ENCODE data around the gene NCOA7.
A peak's percentile ranks its signal among the peaks of the same experiment; 100 is the strongest.

Gene NCOA7

DNA sequence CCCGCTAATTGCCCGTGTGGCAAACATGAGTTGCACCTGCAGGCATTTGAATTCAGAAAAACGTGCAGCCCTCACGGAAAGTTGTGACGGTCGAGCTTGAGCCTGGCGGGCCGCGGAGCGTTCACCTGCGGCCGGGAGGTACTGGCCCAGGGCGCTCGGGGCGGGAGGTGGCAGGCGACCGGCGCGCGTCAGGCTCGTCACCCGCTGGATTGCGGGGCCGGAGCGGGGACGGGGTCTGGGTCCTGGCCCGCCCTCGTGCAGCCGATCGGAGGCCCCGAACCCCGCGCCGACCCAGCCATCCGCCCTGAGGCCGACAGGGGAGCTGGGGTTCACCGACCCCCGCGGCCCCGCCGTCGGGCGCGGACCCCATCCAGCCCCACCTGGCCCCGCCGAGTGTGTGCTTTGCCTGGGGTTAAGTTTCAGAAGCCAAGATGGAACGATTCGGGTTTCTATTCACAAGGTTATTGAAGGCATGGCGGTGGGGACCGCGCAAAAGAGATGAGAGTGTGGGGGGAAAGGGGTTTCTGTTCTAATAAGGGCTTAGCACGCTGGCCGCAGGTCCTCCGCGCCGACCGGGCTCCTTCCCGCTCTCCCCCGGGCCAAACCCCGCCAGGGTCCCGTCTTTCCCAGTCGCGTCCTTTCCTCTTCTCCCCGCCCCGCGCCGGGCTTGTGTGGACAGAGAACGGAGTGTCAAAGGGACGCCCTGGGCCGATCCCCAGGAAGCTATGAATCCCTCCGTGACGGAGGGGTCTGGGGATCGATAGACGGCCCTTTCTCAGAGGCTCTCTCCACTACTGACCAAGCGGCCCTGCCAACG lies 43.0 kb upstream of the NCOA7 start:
- H3K4me1 ChIP-seq (ENCODE audit: control insufficient read depth in 5 of 5, insufficient read depth in 5 of 5, low read length in 5 of 5): peaks cover 6 to 41% (median 33%) of the 10 kb centered on the region in 5 donors

DNA sequence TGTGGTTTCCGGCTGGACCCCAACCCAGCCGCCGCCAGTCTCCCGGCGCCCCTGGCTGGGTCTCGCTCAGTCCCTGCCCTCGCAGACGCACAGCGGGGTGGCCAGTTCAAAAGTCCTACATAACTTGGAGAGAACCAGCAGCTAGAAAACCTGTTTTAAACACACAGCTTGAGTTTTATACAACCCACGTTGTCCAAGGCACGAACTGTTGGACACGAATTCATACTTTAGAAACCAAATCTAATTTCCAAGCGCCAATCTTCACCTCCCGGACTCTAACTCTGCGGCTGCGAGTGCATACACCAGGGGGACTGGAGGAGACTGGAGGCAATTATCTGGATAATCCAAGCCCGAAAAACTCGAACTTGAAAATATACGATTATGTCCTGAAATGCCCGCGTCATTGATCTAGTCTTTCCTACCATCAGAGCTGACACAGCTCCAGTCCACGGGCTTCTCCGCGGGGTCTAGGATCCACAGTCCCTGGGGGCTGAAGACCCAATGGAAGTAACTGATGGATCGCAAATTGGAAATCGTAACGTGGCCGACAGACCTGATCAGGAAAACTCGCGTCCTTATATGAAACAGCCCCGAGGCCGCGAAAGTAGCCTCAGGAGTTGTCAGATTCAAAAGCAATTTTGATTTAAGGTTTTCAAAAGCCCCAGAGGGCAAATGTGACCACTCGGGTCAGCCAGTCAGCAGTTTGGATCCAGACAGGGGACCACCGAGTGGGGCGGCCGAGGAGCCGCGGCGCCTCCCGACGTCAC lies 42.2 kb upstream of the NCOA7 start:
- Histone ChIP-seq H3K36me3 (ENCODE audit: control insufficient read depth in 5 of 5, insufficient read depth in 5 of 5, low read length in 5 of 5) (no peaks in the 10 kb centered on the region), H3K9me3 (ENCODE audit: control insufficient read depth in 5 of 5, low read length in 5 of 5) (no peaks in the 10 kb centered on the region), H3K9ac (ENCODE audit: low read length in 5 of 5) (peak overlapping the region; percentile 63 to 78 (median 72)), H3K4me1 (ENCODE audit: control insufficient read depth in 5 of 5, insufficient read depth in 5 of 5, low read length in 5 of 5) (peaks cover 6 to 41% (median 33%) of the 10 kb centered on the region in 5 donors), H3K4me3 (ENCODE audit: low read depth in 1 of 5, low read length in 5 of 5) (peak overlapping the region; percentile 65 to 85 (median 80)), H3K27me3 (ENCODE audit: control insufficient read depth in 5 of 5, insufficient read depth in 4 of 5, low read length in 5 of 5) (peaks cover 0 to 16% (median 8%) of the 10 kb centered on the region in 5 donors), H3K27ac (ENCODE audit: low read depth, low read length) (peak overlapping the region; percentile 81)

More for the DNA sequence above, 43.0 kb upstream of the NCOA7 start:
- Histone ChIP-seq H3K9me3 (ENCODE audit: control insufficient read depth in 5 of 5, low read length in 5 of 5) (no peaks in the 10 kb centered on the region), H3K9ac (ENCODE audit: low read length in 5 of 5) (peak overlapping the region; percentile 63 to 78 (median 72)), H3K27ac (ENCODE audit: low read depth, low read length) (peak overlapping the region; percentile 81), H3K36me3 (ENCODE audit: control insufficient read depth in 5 of 5, insufficient read depth in 5 of 5, low read length in 5 of 5) (no peaks in the 10 kb centered on the region), H3K4me3 (ENCODE audit: low read depth in 1 of 5, low read length in 5 of 5) (peak overlapping the region; percentile 65 to 87 (median 80)), H3K27me3 (ENCODE audit: control insufficient read depth in 5 of 5, insufficient read depth in 4 of 5, low read length in 5 of 5) (peaks cover 0 to 16% (median 8%) of the 10 kb centered on the region in 5 donors)

DNA sequence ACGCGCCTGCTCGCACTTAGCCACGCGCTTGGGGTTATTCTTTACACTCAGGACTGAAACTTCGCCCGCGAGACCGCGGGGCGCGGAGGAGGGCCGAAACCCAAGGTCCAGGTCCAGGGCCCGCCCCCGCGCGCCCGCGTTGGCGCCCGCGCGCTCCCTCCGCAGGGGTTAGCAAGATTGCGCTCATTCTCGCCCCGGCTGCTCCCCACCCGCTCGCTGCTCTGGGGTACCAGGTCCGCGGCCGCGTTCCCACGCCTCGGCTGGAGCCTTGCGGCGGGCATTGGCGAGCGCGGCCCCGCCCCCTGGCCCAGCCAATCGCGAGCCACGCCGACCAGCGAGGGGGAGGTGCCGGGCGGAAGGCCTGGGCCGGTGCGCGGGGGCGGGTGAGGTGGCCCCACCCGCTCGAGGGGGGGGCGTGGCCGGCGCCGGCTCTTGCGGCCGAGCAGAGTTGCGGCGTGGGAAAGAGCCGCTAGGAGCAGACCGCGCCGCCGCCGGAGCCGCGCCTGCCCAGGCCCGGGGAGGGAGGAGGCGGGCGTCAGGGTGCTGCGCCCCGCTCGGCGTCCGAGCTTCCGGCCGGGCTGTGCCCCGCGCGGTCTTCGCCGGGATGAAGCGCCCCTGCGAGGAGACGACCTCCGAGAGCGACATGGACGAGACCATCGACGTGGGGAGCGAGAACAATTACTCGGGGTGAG lies 41.4 kb upstream of the NCOA7 start, which contains the start of gene HEY2:
TSS of gene HEY2 (plus strand) at position 460 of the 692 bp plus-strand sequence. CDS start at position 605, 145 bp downstream.
- H3K27me3 ChIP-seq (ENCODE audit: control insufficient read depth in 5 of 5, insufficient read depth in 4 of 5, low read length in 5 of 5): peaks cover 0 to 16% (median 8%) of the 10 kb centered on the region in 5 donors
- peak within 1 kb of the TSS; percentile 63 to 78 (median 72) for H3K9ac ChIP-seq (ENCODE audit: low read length in 5 of 5)
- H3K9me3 ChIP-seq (ENCODE audit: control insufficient read depth in 5 of 5, low read length in 5 of 5): no peaks in the 10 kb centered on the region

DNA sequence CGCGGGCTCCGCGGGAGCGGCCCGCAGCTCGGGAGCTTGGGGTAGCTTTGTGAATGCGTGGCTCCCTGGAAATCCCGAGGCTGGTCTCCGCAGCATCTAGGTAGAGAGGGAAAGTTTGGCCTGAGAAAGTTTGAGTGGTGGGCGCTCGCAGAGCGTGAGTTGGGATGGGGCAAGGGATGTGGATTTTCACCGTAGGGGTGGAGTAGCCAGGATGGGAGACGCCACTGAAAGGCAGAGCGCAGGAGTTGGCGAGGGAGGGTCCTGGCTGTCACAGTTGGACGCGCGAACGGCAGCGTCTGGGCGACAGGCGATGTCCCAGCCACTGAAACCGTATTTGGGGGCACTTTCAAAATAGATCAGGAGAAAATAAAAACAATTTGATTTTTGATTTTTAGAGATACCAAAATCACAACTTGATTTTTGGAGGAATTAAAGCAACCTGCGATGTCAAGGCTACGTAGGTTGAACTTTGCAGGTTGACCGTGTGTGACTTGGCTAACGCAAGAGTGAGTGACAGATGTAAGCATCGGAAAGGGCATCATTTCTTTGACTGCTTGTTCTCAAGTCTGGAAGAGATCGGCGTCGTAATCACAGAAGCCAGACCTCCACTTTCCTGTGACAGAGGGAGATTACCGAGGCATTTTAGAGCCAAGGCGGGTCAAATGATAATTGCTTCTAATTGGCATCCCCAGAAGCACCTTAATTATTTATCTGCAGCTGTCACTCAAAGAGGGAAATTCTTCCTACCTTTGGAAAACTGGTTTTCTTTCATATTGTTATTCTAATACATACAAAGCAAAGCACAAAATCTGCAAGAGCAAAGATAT lies 40.7 kb upstream of the NCOA7 start:
- peaks cover 6 to 41% (median 33%) of the 10 kb centered on the region in 5 donors for H3K4me1 ChIP-seq (ENCODE audit: control insufficient read depth in 5 of 5, insufficient read depth in 5 of 5, low read length in 5 of 5)
- no peak overlapping the region for H3K27ac ChIP-seq (ENCODE audit: low read depth, low read length)
- H3K9me3 ChIP-seq (ENCODE audit: control insufficient read depth in 5 of 5, low read length in 5 of 5): no peaks in the 10 kb centered on the region
- H3K4me3 ChIP-seq (ENCODE audit: low read depth in 1 of 5, low read length in 5 of 5): peak overlapping the region; percentile 70 to 91 (median 80)
- no peaks in the 10 kb centered on the region for H3K36me3 ChIP-seq (ENCODE audit: control insufficient read depth in 5 of 5, insufficient read depth in 5 of 5, low read length in 5 of 5)
- peak overlapping the region; percentile 10 to 70 (median 33) for H3K9ac ChIP-seq (ENCODE audit: low read length in 5 of 5)
- peaks cover 0 to 18% (median 8%) of the 10 kb centered on the region in 5 donors for H3K27me3 ChIP-seq (ENCODE audit: control insufficient read depth in 5 of 5, insufficient read depth in 4 of 5, low read length in 5 of 5)

More for the DNA sequence above, 41.4 kb upstream of the NCOA7 start, which contains the start of gene HEY2:
- Histone ChIP-seq H3K27ac (ENCODE audit: low read depth, low read length) (peak within 1 kb of the TSS; percentile 81), H3K4me3 (ENCODE audit: low read depth in 1 of 5, low read length in 5 of 5) (peak within 1 kb of the TSS; percentile 72 to 91 (median 80)), H3K4me1 (ENCODE audit: control insufficient read depth in 5 of 5, insufficient read depth in 5 of 5, low read length in 5 of 5) (peaks cover 6 to 41% (median 33%) of the 10 kb centered on the region in 5 donors), H3K36me3 (ENCODE audit: control insufficient read depth in 5 of 5, insufficient read depth in 5 of 5, low read length in 5 of 5) (no peaks in the 10 kb centered on the region)

DNA sequence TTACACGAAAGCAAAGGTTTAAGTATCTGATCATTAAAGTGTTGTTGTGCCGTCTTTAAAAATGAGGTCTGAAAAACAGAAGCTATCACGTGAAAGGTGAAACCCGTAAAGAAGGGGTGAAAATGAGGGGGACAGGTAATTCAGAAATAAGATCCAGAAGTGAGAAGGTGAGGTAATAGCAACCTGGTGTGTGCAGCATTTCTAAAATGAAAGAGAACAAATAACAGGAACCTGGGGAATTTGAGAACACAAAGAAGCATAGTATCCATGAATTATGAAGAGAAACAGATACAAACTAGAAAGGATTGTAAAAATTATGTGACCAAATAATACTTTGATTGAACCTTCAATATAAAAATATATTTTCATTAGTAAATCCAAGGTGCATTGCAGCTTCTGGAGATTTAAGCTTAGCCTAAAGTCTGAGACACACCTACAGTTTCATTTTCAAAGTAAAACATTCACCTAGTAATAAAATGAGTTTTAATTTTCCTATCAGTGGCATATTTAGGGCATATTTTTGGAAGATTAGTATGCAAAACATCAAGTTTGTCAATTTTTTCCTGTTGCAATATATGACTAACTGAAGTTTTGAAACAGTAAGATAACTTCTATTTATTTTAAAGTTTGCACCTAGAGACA lies 39.9 kb upstream of the NCOA7 start:
- Histone ChIP-seq H3K4me1 (ENCODE audit: control insufficient read depth in 5 of 5, insufficient read depth in 5 of 5, low read length in 5 of 5) (peaks cover 6 to 41% (median 33%) of the 10 kb centered on the region in 5 donors), H3K9me3 (ENCODE audit: control insufficient read depth in 5 of 5, low read length in 5 of 5) (no peaks in the 10 kb centered on the region), H3K27ac (ENCODE audit: low read depth, low read length) (no peak overlapping the region), H3K36me3 (ENCODE audit: control insufficient read depth in 5 of 5, insufficient read depth in 5 of 5, low read length in 5 of 5) (no peaks in the 10 kb centered on the region), H3K9ac (ENCODE audit: low read length in 5 of 5) (peak overlapping the region in 1 of 5 donors; percentile 33), H3K4me3 (ENCODE audit: low read depth in 1 of 5, low read length in 5 of 5) (no peak overlapping the region), H3K27me3 (ENCODE audit: control insufficient read depth in 5 of 5, insufficient read depth in 4 of 5, low read length in 5 of 5) (peaks cover 0 to 18% (median 8%) of the 10 kb centered on the region in 5 donors)

DNA sequence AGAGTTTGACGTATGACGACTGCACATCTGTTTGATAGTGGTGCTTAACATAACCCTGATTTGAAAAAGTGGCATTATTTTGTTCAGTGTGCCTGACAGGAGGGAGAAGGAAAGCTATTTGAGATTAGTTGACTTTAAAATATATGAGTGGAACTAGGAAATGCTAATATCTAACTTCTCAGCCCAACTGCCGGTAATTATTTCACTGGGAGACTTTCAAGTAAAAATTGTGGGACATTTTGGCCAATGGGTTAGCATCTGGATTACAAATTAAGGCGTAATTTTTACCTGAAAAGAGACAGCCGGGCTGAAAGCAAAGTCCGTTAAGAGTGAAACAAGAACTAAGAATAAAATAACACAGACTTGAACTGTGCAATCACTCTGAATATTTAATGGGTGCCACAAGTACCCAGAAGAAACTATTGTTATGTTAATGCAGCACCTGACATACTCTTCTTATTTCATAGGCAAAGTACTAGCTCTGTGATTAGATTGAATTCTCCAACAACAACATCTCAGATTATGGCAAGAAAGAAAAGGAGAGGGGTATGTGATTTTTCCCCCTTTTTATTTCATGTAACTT lies 39.3 kb upstream of the NCOA7 start:
- Histone ChIP-seq H3K9me3 (ENCODE audit: control insufficient read depth in 5 of 5, low read length in 5 of 5) (no peaks in the 10 kb centered on the region), H3K27ac (ENCODE audit: low read depth, low read length) (no peak overlapping the region), H3K9ac (ENCODE audit: low read length in 5 of 5) (no peak overlapping the region), H3K27me3 (ENCODE audit: control insufficient read depth in 5 of 5, insufficient read depth in 4 of 5, low read length in 5 of 5) (peaks cover 0 to 18% (median 8%) of the 10 kb centered on the region in 5 donors), H3K4me3 (ENCODE audit: low read depth in 1 of 5, low read length in 5 of 5) (no peak overlapping the region), H3K36me3 (ENCODE audit: control insufficient read depth in 5 of 5, insufficient read depth in 5 of 5, low read length in 5 of 5) (no peaks in the 10 kb centered on the region), H3K4me1 (ENCODE audit: control insufficient read depth in 5 of 5, insufficient read depth in 5 of 5, low read length in 5 of 5) (peaks cover 6 to 39% (median 32%) of the 10 kb centered on the region in 5 donors)

DNA sequence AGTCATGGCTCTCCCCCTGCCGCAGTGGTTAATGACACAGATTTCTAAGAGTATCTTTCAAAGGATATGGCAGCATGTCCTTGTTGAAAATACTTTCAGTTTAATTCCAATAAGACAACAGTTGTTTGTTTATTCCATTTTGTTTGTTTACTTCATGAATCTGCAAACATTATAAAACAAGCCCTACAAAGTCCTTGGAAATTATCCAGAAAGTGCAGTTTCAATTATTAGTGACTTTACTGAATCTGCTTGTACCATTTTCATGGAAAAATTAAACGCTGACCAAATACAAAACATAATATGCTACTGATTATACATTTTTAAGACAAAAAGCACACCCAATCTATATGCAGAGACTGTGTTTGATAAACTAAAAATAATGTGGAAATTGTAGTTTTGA lies 38.0 kb upstream of the NCOA7 start:
- Histone ChIP-seq H3K4me3 (ENCODE audit: low read depth in 1 of 5, low read length in 5 of 5) (no peak overlapping the region), H3K9ac (ENCODE audit: low read length in 5 of 5) (no peak overlapping the region), H3K27me3 (ENCODE audit: control insufficient read depth in 5 of 5, insufficient read depth in 4 of 5, low read length in 5 of 5) (peaks cover 0 to 14% (median 8%) of the 10 kb centered on the region in 5 donors), H3K9me3 (ENCODE audit: control insufficient read depth in 5 of 5, low read length in 5 of 5) (no peaks in the 10 kb centered on the region), H3K4me1 (ENCODE audit: control insufficient read depth in 5 of 5, insufficient read depth in 5 of 5, low read length in 5 of 5) (peaks cover 6 to 27% (median 22%) of the 10 kb centered on the region in 5 donors), H3K36me3 (ENCODE audit: control insufficient read depth in 5 of 5, insufficient read depth in 5 of 5, low read length in 5 of 5) (no peaks in the 10 kb centered on the region), H3K27ac (ENCODE audit: low read depth, low read length) (no peak overlapping the region)

DNA sequence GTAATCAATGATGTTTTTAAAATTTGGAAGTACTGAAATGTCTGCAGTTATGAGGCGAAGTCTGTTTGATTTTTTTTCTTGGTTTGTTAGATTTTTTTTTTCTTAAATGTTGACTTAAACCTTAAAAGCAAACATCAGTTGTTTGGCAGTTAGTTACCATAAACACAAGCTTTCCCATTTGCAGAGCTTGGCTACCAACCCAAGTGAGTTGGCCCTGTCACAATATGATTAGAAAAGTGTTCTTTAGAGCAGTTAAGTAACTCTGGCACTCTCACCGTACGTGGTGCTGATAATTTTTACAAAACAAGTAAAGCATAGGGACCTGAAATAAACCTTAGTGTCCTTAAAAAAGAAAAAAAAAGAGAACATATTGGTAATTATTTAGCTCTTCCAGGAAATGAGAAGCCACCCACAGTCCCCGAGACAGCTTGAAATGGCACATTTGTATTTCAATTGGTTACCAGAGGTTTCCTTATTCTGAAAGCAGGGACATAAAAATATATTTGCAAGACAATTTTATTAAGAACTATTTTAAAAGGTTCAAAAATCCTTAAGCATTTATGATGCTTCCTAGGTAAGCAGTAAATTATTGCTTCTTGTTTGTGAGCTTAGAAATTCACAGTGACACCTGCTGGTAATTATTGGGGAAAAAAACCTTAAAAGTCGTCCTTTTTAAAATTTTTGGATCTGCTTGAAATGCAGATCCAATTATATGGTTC lies 37.4 kb upstream of the NCOA7 start:
- no peak overlapping the region for H3K27ac ChIP-seq (ENCODE audit: low read depth, low read length)

More for the DNA sequence above, 37.4 kb upstream of the NCOA7 start:
- Histone ChIP-seq H3K36me3 (ENCODE audit: control insufficient read depth in 5 of 5, insufficient read depth in 5 of 5, low read length in 5 of 5) (no peaks in the 10 kb centered on the region), H3K4me1 (ENCODE audit: control insufficient read depth in 5 of 5, insufficient read depth in 5 of 5, low read length in 5 of 5) (peaks cover 6 to 21% (median 16%) of the 10 kb centered on the region in 5 donors), H3K9ac (ENCODE audit: low read length in 5 of 5) (no peak overlapping the region), H3K4me3 (ENCODE audit: low read depth in 1 of 5, low read length in 5 of 5) (no peak overlapping the region), H3K9me3 (ENCODE audit: control insufficient read depth in 5 of 5, low read length in 5 of 5) (no peaks in the 10 kb centered on the region), H3K27me3 (ENCODE audit: control insufficient read depth in 5 of 5, insufficient read depth in 4 of 5, low read length in 5 of 5) (peaks cover 0 to 14% (median 8%) of the 10 kb centered on the region in 5 donors)

All from subcutaneous abdominal adipose tissue (tissue), 5 donors.